ENCODE results near the gene TBC1D19.
"Not testable (repeated sequence)": the region's sequence is repeated elsewhere in the genome, so short reads cannot be mapped to it uniquely, and the experiment has no call there.

The TBC1D19 gene

GRCh38 chr4:26583865-26584652 is at the start of gene TBC1D19:
TBC1D19 (plus strand) TSS chr4:26584084; CDS start chr4:26584194, 110 bp downstream.
- peak; percentile 82 for DNase-seq

GRCh38 chr4:26542991-26543390 is 40.9 kb upstream of the TBC1D19 start:
- no peak for DNase-seq

- DNase-seq: no peak
These were observed 39.5 kb upstream of the TBC1D19 start for GRCh38 chr4:26544421-26544820.

GRCh38 chr4:26548379-26548778 is 35.5 kb upstream of the TBC1D19 start:
- DNase-seq: not testable (repeated sequence)

GRCh38 chr4:26557164-26557563 is 26.7 kb upstream of the TBC1D19 start:
- DNase-seq: no peak

GRCh38 chr4:26558166-26558895 is 25.6 kb upstream of the TBC1D19 start:
- no peak for DNase-seq

- no peak for DNase-seq
These were observed 17.8 kb upstream of the TBC1D19 start for GRCh38 chr4:26566133-26566532.

GRCh38 chr4:26568446-26568994 is 15.4 kb upstream of the TBC1D19 start:
- DNase-seq: no peak

GRCh38 chr4:26570596-26570995 is 13.3 kb upstream of the TBC1D19 start:
- no peak for DNase-seq

- DNase-seq: no peak
These were observed 10.5 kb upstream of the TBC1D19 start for GRCh38 chr4:26573389-26573794.

- DNase-seq: no peak
These were observed 9.3 kb upstream of the TBC1D19 start for GRCh38 chr4:26574563-26574962.

- no peak for DNase-seq
These were observed 7.6 kb upstream of the TBC1D19 start for GRCh38 chr4:26576231-26576739.

GRCh38 chr4:26577066-26577465 is 6.8 kb upstream of the TBC1D19 start:
- DNase-seq: no peak

GRCh38 chr4:26579169-26579568 is 4.7 kb upstream of the TBC1D19 start:
- DNase-seq: no peak

- not testable (repeated sequence) for DNase-seq
These were observed 2.5 kb upstream of the TBC1D19 start for GRCh38 chr4:26581341-26581740.

- DNase-seq: no peak
These were observed 383 bp upstream of the TBC1D19 start for GRCh38 chr4:26583538-26583864.

GRCh38 chr4:26584725-26585124 is 841 bp downstream of the TBC1D19 start:
- no peak for DNase-seq

- DNase-seq: no peak
These were observed 5.8 kb downstream of the TBC1D19 start for GRCh38 chr4:26589705-26590104.

- DNase-seq: no peak
These were observed 6.8 kb downstream of the TBC1D19 start for GRCh38 chr4:26590639-26591038.

- DNase-seq: not testable (repeated sequence)
These were observed 9.7 kb downstream of the TBC1D19 start for GRCh38 chr4:26593557-26593956.

- no peak for DNase-seq
These were observed 10.5 kb downstream of the TBC1D19 start for GRCh38 chr4:26594371-26594770.

GRCh38 chr4:26594778-26595177 is 10.9 kb downstream of the TBC1D19 start:
- DNase-seq: no peak

GRCh38 chr4:26596843-26597242 is 13.0 kb downstream of the TBC1D19 start:
- DNase-seq: no peak

- no peak for DNase-seq
These were observed 17.3 kb downstream of the TBC1D19 start for GRCh38 chr4:26601204-26601603.
